Lower lobe of right lung (tissue), 2 donors: ENCODE results near the gene SMIM31. TPM values are rescaled to one million over a fixed set of nuclear protein-coding genes. Genes with fewer than 3 reads are reported as not detected.

ENCODE experiments used
- ATAC-seq, 2 donors: fragments of 200-7000 bp; cut with Tn5 transposase; one replicate each; pipeline ENCODE4 v1.9.1; 2020 to 2022; ENCODE audit warnings: mild to moderate bottlenecking in 2 of 2, moderate library complexity in 2 of 2
- DNase-seq: peaks from one replicate; pipeline ENCODE4 v3.0.0-alpha.2; 2020
- H3K27ac ChIP-seq: fragments of 200-600 bp; one replicate; pipeline ENCODE4 v1.8.0; 2022
- H3K27me3 ChIP-seq: fragments of 200-600 bp; one replicate; pipeline ENCODE4 v1.8.0; 2022; ENCODE audit warnings: low read depth
- H3K36me3 ChIP-seq: fragments of 200-600 bp; one replicate; pipeline ENCODE4 v1.8.0; 2022; ENCODE audit warnings: mild to moderate bottlenecking
- H3K4me1 ChIP-seq: fragments of 200-600 bp; one replicate; pipeline ENCODE4 v1.8.0; 2022
- H3K4me3 ChIP-seq: fragments of 200-600 bp; one replicate; pipeline ENCODE4 v1.8.0; 2022; ENCODE audit warnings: mild to moderate bottlenecking
- H3K9me3 ChIP-seq: fragments of 200-600 bp; one replicate; pipeline ENCODE4 v1.8.0; 2022
- intact Hi-C: fragments of 100-400 bp; cut with DNase I; formaldehyde crosslinking; loops from one replicate; pipeline ENCODE4 v1.11.0; 2022
- total RNA-seq: library from RNA; stranded (reverse); fragmentation: NEBNext Ultra II Directional; extraction: Animal tissue kit (Norgen Biotek cat#: 25700); gene quantifications from one replicate; pipeline ENCODE4 v1.2.1, GENCODE V29; 2021
- TF ChIP-seq, protein P1 (sequence below): fragments of 200-600 bp; IDR thresholded peaks from one replicate; pipeline ENCODE4 v1.8.0; 2022; ENCODE audit warnings: antibody characterized with exemption, mild to moderate bottlenecking
- donor health status: DM: no; HTN: yes; CAD: no; lungs with severe emphysema.

Gene SMIM31
- total RNA-seq, 1 donor from 2014 or later: 0.83 TPM

DNA sequence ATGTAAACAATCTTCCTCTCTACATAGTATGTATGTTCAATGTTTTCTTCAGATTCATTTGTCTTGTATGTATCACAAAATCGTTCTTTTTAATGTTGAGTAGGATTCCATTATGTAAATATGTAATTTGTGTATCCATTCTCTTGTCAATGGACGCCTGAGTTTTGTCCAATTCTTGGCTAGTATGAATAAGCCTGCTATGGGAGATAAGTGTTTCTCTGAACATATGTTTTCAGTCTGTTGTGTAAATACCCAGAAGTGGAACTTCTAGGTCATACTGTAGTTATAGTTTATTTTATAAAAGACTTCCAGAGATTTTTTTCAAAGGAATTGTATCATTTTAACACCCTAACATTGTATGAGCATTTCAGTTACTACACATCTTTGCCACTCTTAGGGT is 2.8 kb downstream of the SMIM31 start:
- intact Hi-C loops: no loop called here
- H3K4me3 ChIP-seq: no peak overlapping the region
- H3K27me3 ChIP-seq: no peaks in the 10 kb centered on the region
- TF ChIP-seq, protein P1, sequence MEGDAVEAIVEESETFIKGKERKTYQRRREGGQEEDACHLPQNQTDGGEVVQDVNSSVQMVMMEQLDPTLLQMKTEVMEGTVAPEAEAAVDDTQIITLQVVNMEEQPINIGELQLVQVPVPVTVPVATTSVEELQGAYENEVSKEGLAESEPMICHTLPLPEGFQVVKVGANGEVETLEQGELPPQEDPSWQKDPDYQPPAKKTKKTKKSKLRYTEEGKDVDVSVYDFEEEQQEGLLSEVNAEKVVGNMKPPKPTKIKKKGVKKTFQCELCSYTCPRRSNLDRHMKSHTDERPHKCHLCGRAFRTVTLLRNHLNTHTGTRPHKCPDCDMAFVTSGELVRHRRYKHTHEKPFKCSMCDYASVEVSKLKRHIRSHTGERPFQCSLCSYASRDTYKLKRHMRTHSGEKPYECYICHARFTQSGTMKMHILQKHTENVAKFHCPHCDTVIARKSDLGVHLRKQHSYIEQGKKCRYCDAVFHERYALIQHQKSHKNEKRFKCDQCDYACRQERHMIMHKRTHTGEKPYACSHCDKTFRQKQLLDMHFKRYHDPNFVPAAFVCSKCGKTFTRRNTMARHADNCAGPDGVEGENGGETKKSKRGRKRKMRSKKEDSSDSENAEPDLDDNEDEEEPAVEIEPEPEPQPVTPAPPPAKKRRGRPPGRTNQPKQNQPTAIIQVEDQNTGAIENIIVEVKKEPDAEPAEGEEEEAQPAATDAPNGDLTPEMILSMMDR: no peak
- H3K9me3 ChIP-seq: no peaks in the 10 kb centered on the region
- no peak overlapping the region for H3K27ac ChIP-seq
- no peak for ATAC-seq
- no peaks in the 10 kb centered on the region for H3K4me1 ChIP-seq
- H3K36me3 ChIP-seq: no peaks in the 10 kb centered on the region
- DNase-seq: no peak

DNA sequence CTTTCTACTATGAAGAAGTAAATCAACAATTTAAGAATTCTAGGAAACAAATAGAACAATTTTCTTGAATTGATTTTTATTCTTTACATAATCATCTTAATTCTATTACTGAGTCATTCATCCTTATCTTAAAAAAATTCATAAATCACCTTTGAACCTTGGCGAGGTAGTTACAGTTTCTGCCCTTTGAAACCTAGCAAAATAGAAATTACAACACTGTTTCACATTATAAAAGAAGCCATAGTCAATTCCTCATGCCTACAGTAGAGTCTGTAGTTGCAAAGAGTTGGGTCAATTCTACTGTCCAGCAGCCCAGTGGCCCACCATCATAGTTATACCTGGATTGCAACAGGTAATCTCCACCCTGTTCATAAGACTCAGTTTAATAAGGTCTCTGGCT is 7.3 kb downstream of the SMIM31 start:
- H3K27ac ChIP-seq: no peak overlapping the region
- no peaks in the 10 kb centered on the region for H3K27me3 ChIP-seq
- intact Hi-C loops: no loop called here
- no peak overlapping the region for H3K4me3 ChIP-seq
- H3K36me3 ChIP-seq: no peaks in the 10 kb centered on the region
- ATAC-seq (no peak), DNase-seq (no peak)
- H3K9me3 ChIP-seq: no peaks in the 10 kb centered on the region
- no peaks in the 10 kb centered on the region for H3K4me1 ChIP-seq
- TF ChIP-seq, protein P1: no peak

DNA sequence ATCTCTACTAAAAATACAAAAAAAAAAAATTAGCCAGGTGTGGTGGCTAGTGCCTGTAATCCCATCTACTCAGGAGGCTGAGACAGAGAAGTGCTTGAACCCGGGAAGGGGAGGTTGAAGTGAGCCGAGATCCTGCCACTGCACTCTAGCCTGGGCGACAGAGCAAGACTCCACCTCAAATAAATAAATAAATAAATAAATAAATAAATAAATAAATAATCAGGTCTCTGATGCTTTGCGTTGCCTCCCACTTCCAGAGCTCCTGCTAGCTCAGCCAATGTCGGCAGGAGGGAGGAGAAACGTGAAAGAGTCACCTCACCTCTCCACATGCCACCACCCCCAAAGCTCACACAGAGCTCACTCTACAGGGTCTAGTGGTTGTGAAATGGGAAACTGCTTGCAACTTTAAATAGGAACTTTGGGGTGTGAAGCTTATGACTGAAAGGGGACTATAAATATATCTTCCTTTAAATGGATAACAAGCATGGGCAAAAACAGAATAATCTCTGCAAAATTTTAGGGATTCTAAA is 7.9 kb downstream of the SMIM31 start:
- ATAC-seq (no peak), DNase-seq (no peak)
- Histone ChIP-seq H3K27me3 (no peaks in the 10 kb centered on the region), H3K27ac (no peak overlapping the region), H3K36me3 (no peaks in the 10 kb centered on the region), H3K4me1 (no peaks in the 10 kb centered on the region), H3K9me3 (no peaks in the 10 kb centered on the region), H3K4me3 (no peak overlapping the region)
- TF ChIP-seq, protein P1: no peak
- intact Hi-C loops: no loop called here

DNA sequence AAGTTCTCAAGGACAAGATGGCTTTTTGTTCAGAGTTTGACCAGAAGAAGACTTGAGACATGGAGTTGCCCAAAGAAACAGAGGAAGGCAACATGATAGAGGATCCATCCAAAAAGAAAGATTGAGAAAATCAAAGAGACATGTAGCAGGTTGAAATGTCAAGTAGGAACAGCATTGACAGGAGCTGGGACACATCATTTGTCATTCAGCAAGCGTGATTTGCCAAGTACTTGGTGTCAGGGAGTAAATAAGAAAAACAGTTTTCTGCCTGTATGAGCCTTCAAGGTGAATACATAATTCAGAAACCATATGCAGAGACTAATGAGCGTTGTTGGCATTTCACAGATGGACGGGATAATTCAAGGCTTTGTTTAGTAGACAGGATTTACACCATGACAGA is 11.2 kb downstream of the SMIM31 start:
- Histone ChIP-seq H3K27me3 (no peaks in the 10 kb centered on the region), H3K4me3 (no peak overlapping the region), H3K36me3 (no peaks in the 10 kb centered on the region), H3K9me3 (no peaks in the 10 kb centered on the region), H3K4me1 (no peaks in the 10 kb centered on the region), H3K27ac (no peak overlapping the region)
- TF ChIP-seq, protein P1: no peak
- intact Hi-C loops: no loop called here
- ATAC-seq (no peak), DNase-seq (no peak)

DNA sequence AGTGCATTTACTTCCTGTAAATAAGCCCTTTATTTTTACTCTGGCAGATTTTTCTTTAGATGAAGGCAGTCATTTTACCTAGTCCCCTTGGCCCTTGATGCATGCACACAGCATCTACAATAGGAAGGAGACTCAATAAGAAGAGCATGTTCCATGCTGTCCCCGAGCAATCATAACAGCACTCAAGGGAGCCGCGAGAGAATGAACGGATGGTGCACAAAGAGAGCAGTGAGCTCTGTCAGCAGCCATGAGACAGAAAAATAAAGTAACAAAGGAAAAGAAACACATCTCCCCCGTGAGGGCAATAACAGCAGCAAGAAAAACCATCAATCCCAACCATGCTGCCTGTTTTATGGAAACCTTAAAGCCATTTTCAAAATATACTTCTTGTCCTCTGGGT is 11.9 kb downstream of the SMIM31 start:
- Histone ChIP-seq H3K36me3 (no peaks in the 10 kb centered on the region), H3K27ac (no peak overlapping the region), H3K9me3 (no peaks in the 10 kb centered on the region), H3K4me3 (no peak overlapping the region), H3K4me1 (no peaks in the 10 kb centered on the region), H3K27me3 (no peaks in the 10 kb centered on the region)
- TF ChIP-seq, protein P1: no peak
- no peak for DNase-seq
- no peak for ATAC-seq
- intact Hi-C loops: no loop called here

DNA sequence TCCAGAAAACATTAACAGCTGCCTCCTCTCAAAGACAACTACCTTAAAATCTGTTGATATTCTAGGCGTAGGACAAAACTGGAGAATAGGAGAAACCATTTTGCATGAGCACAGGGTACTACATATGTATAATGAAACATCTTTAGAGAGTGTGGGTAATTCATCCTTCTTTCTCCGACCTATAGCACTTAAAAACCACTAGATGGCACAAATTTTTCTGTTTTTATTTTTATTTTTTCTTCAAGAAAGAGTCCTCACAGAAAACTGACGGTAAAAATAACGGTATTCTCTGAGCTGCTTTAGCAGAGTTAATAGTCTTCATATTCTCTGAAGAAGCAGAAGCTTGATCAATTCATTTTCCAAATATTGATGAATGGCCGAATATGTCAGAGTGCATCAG is 14.6 kb downstream of the SMIM31 start:
- Histone ChIP-seq H3K4me1 (no peaks in the 10 kb centered on the region), H3K4me3 (no peak overlapping the region), H3K9me3 (no peaks in the 10 kb centered on the region), H3K36me3 (no peaks in the 10 kb centered on the region), H3K27ac (no peak overlapping the region), H3K27me3 (no peaks in the 10 kb centered on the region)
- DNase-seq: no peak
- TF ChIP-seq, protein P1: peak; percentile 15
- ATAC-seq: no peak
- intact Hi-C loops: no loop called here
